GM19452 (cell line): Measurements from ENCODE around the gene IMMP2L.
A peak's percentile ranks its signal among the peaks of the same experiment; 100 is the strongest.

Experiments
- ATAC-seq: cut with Tn5 transposase; IDR thresholded peaks from one replicate; pipeline ENCODE4 v1.9.1; 2021; ENCODE audit not compliant: unreplicated experiment

Gene IMMP2L

GRCh38 chr7:111560773-111561653 is 1.3 kb downstream of the IMMP2L start:
- no peak for ATAC-seq

- peak; percentile 62 for ATAC-seq
These were observed 3.3 kb downstream of the IMMP2L start for GRCh38 chr7:111558991-111559390.

GRCh38 chr7:111556977-111557376 is 5.3 kb downstream of the IMMP2L start:
- no peak for ATAC-seq

- no peak for ATAC-seq
These were observed 8.2 kb downstream of the IMMP2L start for GRCh38 chr7:111554086-111554485.

- ATAC-seq, result no peak
These were observed 21.2 kb downstream of the IMMP2L start for GRCh38 chr7:111541067-111541466.

GRCh38 chr7:111540199-111540815 is 22.0 kb downstream of the IMMP2L start:
- ATAC-seq, result no peak

- no peak for ATAC-seq
These were observed 25.2 kb downstream of the IMMP2L start for GRCh38 chr7:111537134-111537533.

GRCh38 chr7:111535142-111535870 is 27.0 kb downstream of the IMMP2L start:
- ATAC-seq, result no peak

- ATAC-seq, result no peak
These were observed 29.7 kb downstream of the IMMP2L start for GRCh38 chr7:111532625-111533024.

- no peak for ATAC-seq
These were observed 30.3 kb downstream of the IMMP2L start for GRCh38 chr7:111531993-111532392.

GRCh38 chr7:111530356-111530668 is 32.0 kb downstream of the IMMP2L start:
- no peak for ATAC-seq

- no peak for ATAC-seq
These were observed 32.6 kb downstream of the IMMP2L start for GRCh38 chr7:111529507-111530355.

GRCh38 chr7:111528331-111528730 is 34.0 kb downstream of the IMMP2L start:
- peak; percentile 78 for ATAC-seq

- peak; percentile 66 for ATAC-seq
These were observed 34.7 kb downstream of the IMMP2L start for GRCh38 chr7:111527545-111527944.

GRCh38 chr7:111525100-111525499 is 37.2 kb downstream of the IMMP2L start:
- ATAC-seq, result no peak

- no peak for ATAC-seq
These were observed 40.6 kb downstream of the IMMP2L start for GRCh38 chr7:111521660-111522059.

GRCh38 chr7:111518264-111518663 is 44.0 kb downstream of the IMMP2L start:
- ATAC-seq, result no peak

GRCh38 chr7:111517549-111517951 is 44.7 kb downstream of the IMMP2L start:
- no peak for ATAC-seq

- no peak for ATAC-seq
These were observed 45.7 kb downstream of the IMMP2L start for GRCh38 chr7:111516612-111517011.

GRCh38 chr7:111513566-111513965 is 48.7 kb downstream of the IMMP2L start:
- ATAC-seq, result no peak

- ATAC-seq, result no peak
These were observed 50.4 kb downstream of the IMMP2L start for GRCh38 chr7:111511845-111512244.
